IPS DF 19.7 (cell line): ENCODE measurements around the gene IRAK2.
A peak's percentile ranks its signal among the peaks of the same experiment; 100 is the strongest.
"Not testable (repeated sequence)": the region's sequence is repeated elsewhere in the genome, so short reads cannot be mapped to it uniquely, and the experiment has no call there.

Experiments used
- DNase-seq: peaks from one replicate; pipeline ENCODE4 v3.0.0-alpha.2; 2013; ENCODE audit warnings: low read depth, low spot score

The IRAK2 gene

DNA sequence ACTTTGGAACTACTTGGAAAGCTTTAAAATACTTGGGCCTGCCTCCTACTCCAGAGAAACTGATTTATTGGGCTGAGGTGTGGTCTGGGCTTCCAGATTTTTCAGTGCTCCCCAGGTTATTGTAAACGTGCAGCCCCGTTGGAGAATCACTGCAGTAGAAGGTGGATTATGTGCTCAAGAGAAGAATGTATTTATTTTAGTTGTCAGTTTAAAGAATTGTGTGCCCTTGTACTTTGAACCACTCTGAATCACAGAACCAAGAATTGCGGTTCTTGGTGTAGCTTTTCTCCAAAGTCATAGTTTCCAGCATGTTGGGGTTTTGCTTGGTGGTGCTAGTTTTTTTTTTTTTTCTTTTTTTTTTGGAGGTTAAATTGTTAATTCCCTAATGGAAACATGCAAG lies 85.1 kb downstream of the IRAK2 start:
- no peak for DNase-seq

DNA sequence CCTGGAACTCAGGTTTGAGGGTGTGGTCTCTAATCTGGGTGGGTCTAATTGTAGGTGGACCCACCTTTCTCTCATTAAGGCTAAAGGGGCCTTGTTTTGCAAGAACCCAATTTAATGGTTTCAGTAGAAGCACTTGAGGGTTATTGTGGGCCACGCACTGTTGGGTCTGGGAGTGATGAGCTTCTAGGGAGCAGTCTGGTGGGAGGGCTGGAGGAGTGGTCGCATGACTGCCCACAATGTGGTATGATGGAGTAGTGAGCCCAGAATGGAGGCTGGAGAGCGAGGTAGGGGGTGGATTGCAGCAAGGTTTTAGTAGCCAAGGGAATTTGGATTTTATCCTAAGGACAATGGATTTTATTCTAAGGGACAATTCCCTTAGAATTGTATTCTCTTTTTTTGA lies 86.3 kb downstream of the IRAK2 start:
- DNase-seq, result no peak

DNA sequence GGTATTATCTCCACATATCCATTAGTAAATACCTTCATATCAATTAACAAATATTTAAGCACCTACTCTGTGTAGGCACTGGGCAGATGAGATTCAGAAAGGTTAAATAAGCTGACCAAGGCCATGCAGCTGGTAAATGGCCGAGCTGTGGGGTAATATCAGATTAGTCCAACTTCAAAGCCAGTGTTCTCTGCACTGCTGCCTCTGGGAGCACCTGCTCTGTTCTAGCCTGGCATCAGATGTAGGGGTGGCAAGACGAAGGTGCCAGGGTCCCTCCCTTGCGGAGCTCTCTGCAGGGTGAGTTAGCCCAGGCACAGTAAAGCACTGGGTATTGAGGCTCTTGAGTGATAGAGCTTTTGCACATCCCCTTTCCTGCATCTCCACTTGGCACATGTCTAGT lies 89.0 kb downstream of the IRAK2 start:
- DNase-seq, result no peak

DNA sequence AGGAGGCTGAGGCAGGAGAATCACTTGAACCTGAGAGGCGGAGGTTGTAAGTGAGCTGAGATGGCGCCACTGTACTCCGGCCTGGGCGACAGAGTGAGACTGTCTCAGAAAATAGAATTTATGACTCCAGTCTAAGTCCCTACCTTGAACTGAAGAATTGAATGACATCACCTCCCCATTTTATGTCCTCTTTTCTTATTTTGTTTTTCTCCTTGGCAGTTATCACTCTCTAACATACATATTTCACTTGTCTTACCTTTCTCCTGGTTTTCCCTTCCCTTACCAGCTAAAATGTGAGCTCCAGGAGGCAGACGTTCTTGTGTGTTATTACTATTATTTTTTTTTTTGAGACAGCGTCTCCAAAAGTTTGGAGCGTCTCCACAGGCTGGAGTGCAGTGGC lies 91.1 kb downstream of the IRAK2 start:
- no peak for DNase-seq

DNA sequence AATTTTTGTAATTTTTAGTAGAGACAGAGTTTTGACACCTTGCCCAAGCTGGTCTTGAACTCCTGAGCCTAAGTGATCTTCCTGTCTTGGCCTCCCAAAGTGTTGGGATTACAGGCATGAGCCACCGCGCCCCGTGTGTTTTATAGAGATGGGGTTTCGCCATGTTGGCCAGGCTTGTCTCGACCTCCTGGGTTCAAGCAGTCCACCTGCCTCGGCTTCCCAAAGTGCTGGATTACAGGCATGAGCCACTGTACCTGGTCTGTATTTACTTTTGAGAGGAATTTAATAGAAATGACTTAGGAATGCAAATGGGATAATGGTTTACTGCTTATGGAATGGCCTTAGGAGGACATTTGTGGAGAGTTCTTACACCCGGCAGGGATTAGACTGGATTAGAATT lies 94.3 kb downstream of the IRAK2 start:
- no peak for DNase-seq

DNA sequence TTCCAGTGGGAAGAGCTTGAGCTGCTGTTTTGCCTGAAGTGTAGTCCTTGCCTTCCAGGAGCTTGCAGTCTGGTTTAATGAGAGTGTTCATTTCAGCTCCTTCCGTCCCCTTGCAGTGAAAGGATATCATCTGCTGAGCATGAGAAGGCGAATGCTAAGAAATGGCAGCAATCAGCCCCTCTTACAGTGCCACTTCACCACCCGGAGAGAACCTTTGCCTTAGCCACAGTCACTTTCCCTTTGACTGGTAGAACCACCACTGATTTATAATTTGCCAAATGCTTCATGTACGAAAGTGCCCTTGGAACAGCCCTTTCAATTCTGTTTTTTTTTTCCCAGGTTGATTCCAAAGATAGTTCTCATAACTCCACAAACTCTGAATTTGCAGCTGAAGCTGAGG lies 95.1 kb downstream of the IRAK2 start:
- DNase-seq, result no peak

DNA sequence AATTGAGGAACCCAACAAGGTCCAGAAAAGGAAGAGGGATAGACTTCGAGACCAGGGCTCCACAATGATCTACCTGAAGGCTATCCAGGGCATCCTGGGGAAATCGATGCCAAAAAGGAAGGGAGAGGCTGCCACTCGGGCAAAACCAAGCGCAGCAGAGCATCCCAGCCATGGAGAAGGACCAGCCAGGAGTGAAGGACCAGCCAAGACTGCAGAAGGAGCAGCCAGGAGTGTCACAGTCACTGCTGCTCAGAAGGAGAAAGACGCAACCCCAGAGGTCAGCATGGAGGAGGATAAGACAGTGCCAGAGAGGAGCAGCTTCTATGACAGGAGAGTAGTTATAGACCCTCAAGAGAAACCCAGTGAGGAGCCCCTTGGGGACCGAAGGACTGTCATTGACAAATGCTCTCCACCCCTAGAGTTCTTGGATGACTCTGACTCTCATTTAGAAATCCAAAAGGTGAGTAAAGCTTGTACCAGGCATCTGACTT lies 95.5 kb downstream of the IRAK2 start:
- no peak for DNase-seq

DNA sequence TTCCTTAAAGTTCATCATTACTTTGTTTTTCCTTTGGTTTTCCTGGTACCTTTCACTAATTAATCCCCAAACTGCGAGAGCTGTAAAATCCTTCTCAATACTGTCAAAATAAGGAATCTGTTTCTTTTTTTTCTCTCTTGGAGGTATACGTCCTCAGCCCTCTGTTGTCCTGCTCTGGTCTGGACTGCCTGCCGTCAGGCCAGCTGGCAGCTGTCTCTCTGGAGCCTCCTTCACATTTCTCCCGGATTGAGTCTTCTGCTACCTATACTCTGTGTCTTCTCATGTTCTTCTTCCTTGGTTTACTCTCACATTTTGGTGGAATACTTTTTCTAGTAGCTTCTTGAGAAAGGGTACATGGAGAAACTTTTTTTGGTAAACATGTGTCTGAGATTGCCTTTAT lies 97.3 kb downstream of the IRAK2 start:
- no peak for DNase-seq

DNA sequence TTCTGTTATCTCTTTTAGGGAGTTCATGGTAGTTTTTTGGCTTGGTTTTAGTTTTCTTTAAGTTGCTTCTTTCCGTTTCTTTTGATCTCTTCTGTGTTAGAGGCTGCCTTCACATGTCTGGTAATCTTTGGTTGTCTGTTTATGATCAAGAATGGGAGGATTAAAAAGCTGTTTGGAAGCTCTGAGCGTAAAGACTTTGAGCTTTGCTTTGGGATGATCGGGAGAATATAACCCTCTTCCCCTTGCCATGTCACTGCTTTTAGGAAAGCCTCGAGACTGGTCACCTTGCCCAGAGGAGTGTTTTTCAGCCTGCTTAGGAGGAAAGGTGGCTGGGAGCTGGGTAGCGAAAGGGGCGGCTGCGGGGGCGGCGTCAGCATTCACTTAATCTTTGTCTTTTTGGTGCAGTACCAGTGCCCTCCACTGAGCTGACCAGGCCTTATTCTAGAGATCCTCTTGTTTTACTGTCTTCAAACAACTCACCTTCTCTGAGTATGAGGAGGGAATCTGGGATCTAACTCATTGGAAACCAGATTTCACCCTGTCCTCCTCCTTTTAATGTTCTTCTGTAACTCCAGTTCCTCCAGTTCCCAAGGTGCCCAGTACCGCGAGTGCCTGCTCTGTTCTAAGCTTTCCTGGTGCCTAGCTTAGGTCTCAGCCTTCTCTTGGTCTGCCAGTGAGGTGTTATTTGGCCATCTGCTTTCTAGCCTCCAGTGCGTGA lies 99.1 kb downstream of the IRAK2 start:
- peak; percentile 40 for DNase-seq

DNA sequence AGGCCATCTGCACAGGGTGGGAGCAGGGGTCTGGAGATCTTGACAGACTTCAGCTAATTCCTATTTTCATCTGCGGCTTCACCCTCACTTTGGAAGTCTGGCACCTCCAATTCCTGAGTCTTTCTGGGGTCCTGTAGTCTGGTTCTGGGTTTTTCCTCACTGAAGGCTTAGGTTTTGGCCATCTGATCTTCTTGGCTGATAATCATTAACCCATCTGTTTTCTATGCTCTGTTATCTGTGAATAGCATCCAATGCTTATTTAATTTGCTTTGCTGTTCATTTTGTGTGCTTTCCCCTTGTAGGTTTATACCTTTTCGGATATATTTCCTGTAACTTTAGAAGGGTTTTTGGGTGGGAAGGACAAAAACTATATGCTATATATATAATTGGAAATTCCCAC lies 101.1 kb downstream of the IRAK2 start:
- no peak for DNase-seq

DNA sequence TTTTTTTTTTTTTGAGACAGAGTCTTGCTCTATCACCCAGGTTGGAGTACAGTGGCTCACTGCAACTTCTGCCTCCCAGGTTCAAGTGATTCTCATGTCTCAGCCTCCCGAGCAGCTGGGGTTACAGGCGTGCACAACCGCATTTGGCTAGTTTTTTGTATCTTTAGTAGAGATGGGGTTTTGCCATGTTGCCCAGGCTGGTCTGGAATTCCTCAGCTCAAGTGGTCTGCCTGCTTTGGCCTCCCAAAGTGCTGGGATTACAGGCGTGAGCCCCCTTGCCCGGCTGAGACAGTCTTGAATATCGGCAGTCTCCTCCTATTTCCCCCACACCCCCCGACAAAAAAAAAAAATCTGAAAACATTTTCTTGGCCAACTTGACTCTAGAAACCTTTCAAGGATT lies 102.2 kb downstream of the IRAK2 start:
- not testable (repeated sequence) for DNase-seq

DNA sequence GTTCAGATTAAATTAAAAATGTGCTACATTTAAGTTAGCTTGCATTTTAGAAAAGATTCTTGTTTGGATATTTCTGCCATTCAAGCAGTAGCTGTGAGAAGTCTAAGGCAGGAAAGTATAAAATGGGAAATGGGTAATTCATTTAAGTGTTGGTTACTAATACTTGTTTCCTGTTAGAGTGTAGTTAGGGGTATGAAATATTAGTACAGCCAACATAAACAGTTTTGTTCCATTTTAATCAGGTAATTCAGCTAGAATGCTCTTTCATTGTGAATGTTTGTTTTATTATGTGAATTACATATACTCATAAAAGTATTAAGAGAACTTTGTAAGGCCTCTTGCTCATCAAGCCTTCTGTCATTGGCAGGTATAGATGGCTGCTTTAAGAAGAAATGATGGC lies 103.4 kb downstream of the IRAK2 start:
- DNase-seq, result no peak

DNA sequence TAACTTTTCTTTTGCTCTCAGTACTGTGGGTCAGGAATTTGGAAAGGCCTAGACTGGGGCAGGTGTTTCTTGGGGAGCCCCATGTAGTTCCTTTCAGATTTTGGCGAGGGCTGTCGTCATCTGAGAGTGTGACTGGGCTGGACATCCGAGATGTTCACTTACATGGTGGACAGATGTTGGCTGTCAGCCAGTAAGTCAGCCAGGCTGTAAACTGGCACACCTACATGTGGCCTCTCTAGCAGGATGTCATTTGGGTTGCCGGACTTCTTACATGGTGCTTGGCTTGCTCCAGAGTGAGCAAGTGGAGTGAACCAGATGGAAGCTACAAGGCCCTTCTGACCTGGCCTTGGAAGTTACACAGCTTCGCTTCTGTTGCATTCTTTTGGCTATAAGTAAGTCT lies 104.2 kb downstream of the IRAK2 start:
- no peak for DNase-seq

DNA sequence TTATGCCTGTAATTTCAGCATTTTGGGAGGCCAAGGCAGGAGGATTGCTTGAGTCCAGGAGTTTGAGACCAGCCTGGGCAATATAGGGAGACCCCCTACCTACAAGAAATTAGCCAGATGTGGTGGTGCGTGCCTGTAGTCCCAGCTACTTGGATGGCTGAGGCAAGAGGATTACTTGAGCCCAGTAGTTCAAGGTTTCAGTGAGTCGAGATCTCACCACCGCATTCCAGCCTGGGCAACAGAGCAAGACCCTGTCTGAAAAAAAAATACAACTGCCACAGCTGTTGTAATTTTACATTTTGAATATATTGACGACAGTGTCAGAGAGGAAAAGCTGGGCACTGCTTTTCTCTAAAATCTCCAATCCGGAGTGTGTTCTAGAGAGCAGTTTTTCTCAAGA lies 104.7 kb downstream of the IRAK2 start:
- DNase-seq, result no peak

DNA sequence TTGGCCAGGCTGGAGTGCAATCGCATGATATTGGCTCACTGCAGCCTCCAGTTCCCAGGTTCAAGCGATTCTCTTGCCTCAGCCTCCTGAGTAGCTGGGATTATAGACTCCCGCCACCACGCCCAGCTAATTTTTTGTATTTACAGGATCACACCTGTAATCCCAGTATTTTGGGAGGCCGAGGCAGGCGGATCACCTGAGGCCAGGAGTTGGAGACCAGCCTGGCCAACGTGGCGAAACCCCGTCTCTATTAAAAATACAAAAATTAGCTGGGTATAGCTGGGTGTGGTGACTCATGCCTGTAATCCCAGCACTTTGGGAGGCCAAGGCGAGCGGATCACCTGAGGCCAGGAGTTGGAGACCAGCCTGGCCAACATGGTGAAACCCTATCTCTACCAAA lies 107.8 kb downstream of the IRAK2 start:
- DNase-seq, result not testable (repeated sequence)

DNA sequence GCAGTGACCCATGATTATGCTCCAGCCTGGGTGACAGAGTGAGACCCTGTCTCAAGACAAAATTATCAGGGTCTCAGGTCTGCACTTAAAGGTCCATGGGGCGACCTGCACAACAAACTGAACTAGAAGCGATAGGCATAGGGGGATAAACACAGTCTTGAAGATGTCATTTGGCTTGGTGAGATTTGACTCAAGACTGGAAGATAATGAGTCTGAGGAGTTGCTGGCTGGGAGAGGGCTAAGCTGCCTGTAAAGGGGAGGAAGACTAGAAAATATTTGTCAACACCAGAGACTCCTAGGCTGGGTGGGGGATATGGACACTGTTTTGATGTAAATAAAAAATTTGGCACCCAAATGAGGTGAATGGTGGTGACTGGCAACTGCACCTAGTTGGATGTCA lies 108.3 kb downstream of the IRAK2 start:
- DNase-seq, result no peak

DNA sequence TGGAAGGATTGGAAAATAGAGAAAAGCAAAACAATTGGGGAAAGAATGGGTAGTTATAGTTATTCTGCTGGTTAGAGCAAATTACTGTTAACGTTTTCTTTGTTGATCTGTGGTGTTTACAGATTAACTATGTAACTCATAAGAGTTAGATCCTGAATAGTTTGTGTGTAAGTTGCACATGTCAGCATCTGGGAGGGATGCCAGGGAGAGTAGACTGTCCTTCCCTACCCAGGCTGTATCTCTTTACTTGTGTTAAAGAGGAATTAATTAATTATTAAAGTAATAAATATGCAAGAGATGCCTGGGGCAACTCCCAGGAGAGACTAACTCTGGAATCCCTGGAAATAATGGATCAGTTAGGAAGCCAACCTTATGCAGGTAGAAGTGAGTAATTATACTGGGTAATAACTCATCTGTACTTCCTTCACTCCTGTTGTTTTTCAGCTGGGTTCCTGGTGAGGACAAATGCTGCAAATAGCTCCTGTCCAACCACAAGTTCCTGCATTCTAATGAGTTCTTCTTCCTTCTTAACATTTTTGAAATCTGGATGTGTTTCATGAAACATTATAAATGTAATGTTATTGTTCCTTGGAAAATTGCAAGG lies 109.1 kb downstream of the IRAK2 start:
- no peak for DNase-seq

DNA sequence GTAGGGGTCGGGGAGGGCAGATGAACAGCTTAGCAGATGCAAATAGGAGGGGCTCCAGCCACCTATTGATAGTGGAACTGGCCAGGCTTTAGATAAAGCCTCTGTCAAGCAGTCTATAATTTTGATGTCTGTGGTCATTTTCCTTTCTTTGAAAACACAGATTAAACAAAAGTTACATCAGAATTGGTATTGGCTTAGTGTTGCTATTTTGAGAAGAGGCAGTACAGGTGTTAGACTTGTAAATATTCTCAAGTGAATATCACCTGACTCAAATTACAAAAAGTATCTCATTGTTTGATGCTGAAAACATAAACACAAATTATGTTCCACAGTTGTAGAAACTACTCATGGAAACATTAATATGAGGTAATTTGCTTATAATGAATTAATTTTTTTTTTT lies 109.9 kb downstream of the IRAK2 start:
- no peak for DNase-seq

DNA sequence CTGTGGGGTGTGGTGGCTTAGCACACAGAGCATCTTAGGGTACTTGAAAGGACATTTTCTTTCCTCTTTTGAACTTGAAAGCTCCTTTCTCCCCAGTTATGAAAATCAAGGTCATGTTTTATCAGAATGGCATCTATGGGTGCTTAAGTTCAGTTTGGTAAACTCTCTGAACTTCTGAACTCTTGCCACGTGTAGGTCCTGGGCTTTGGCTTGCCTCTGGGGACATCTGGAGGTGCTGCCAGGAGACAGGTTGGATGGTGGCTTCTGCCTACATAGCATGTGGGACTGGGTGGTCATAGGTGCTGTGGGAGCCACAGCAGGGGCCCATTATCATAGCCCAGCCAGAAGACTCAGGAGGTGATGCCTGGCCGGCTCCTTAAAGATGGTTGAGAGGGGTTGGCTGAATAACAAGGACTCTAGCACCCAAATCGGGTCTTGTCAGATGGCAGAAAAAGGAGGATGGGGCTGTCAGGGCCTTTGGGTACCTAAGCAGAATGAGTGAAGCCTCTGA lies 112.5 kb downstream of the IRAK2 start:
- DNase-seq, result no peak

DNA sequence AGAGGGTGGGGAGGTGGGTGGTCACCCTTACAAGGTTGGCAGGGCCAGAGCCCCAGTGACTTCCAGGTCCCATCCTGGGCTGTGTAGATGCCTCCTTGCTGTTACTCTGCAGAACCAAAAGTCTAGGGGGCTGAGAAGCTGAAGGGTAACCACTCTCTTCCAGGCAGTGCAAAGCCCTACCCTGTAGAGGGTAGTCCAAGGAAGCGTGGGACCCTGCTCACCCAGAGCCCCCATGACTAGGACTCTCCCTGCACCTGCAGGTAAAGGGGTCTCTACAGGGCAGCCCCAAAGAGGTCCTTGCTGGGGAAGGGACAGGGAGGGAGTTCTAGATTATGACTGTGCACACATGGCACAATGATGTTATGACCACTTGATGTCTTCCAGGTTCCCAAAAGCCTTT lies 113.8 kb downstream of the IRAK2 start:
- no peak for DNase-seq

DNA sequence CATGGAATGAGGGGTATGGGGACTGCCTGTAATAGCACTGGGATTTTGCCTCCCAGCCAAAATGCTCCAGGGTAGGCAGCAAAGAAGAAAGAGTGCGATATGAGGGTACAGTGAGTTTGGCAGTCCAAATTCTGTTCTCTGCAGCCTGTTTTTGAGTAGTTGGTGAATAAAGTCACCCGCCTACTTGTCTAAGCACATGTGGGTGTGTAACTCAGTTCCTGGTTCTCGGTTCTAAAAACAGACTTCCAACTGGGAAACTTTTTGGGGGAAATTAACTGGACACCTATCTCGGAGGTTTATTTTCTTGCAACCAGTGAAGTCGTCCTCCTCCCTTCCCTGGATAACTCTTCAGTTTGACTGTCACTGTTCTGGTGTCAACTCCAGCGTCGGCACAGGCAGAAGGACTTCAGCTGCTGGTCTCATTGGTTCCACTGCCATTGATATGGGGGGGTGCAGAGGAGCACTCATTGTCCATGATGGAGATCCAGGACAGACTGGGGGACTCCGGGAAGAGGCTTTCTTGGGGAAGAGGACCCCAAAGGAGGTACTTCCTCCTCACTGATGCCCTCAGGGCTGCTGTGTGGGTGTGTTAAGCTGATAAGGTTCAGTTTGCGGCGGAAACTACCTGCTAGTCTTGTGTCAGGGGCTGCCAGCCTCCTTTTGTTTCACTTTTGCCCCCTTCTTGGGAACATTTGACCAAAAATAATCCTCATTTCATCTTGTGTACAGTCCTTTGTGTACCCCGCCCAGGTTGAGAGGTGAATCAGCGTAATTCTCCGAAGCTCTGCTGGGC lies 114.9 kb downstream of the IRAK2 start:
- DNase-seq, result no peak

DNA sequence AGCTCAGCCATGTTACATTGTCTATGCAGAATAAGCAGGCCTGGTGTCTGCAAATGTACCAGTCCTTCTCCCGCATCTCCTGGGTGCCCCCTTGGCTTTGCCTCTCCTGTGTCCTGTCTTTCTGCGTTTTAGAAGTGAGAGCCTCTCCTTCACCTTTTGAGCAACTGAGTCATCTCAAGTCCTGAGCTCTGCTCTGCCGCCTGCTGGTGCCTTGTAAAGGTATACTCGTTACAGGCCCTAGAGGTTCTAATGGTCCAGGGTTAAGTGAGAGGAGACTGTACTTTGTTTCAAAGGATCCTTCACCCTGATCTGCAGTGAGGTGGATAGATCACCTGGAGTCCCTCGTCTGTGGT lies 115.4 kb downstream of the IRAK2 start:
- DNase-seq, result no peak

DNA sequence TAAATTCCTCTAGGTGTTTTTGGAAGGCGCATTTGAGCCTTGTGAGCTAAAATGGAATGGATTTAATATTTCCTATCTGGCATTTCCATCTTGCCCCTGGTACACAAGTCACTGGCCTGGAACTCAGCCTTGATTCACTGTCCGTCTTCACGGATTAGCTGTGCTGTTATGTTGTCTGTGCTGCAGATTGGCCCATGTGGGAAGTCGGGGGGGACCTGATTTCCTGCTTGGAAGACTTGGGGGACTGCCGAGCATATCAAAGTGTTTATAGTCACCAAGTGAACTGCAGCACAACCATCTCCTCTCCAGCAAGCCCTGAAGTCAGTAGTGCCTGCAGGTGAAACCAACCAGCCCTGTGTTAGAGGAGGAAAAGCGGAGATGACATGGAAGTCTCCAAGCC lies 115.9 kb downstream of the IRAK2 start:
- DNase-seq, result no peak
